ENCODE data around the gene GAGE2A. TPM values are rescaled to one million over a fixed set of nuclear protein-coding genes. Genes with fewer than 3 reads are reported as not detected.
"Not testable (repeated sequence)": the region's sequence is repeated elsewhere in the genome, so short reads cannot be mapped to it uniquely, and the experiment has no call there.

The GAGE2A gene
- total and polyA plus RNA-seq, 2 of the 8 experiments (the other 6 are each of a cell fraction or from before 2014, with no cell fraction given) = not detected

GRCh38 chrX:49590488-49590887, 1.2 kb downstream of the GAGE2A start:
- H2AK5ac ChIP-seq (ENCODE audit: low read depth, low read length); H3K4ac ChIP-seq (replicated peaks; ENCODE audit: insufficient read length, low read depth, low read length); POLR2A ChIA-PET (ENCODE audit: partially characterized antibody); H2BK5ac ChIP-seq (ENCODE audit: low read depth, low read length); H3K9ac ChIP-seq (replicated peaks in 1 of 4; ENCODE audit: extremely low read depth in 1 of 4, low read depth in 3 of 4, low read length in 3 of 4); H3K23ac ChIP-seq (ENCODE audit: insufficient read length); H3K23me2 ChIP-seq (ENCODE audit: low read depth, low read length); H3K79me1 ChIP-seq (ENCODE audit: low read depth, low read length); H4K5ac ChIP-seq (ENCODE audit: insufficient read length, low read depth, low read length); H3K4me2 ChIP-seq (ENCODE audit: insufficient read depth in 1 of 2, low read depth in 2 of 2, low read length in 2 of 2); H3K56ac ChIP-seq (replicated peaks; ENCODE audit: insufficient read length, low read depth, low read length); H3K27ac ChIP-seq (ENCODE audit: low read depth, low read length); CTCF ChIA-PET (ENCODE audit: partially characterized antibody); H2AFZ ChIP-seq (ENCODE audit: low read length); FAIRE-seq; H3K4me1 ChIP-seq (replicated peaks in 1 of 4; ENCODE audit: control insufficient read depth in 3 of 4, insufficient read depth in 4 of 4, low read length in 3 of 4); H3K9me3 ChIP-seq (ENCODE audit: insufficient read depth in 2 of 2, low read depth in 1 of 2, low read length in 1 of 2); H2BK120ac ChIP-seq (replicated peaks; ENCODE audit: low read depth, low read length); H3K36me3 ChIP-seq (ENCODE audit: control insufficient read depth in 2 of 4, insufficient read depth in 4 of 4, low read length in 3 of 4); H4K8ac ChIP-seq (ENCODE audit: extremely low read depth, insufficient read depth, low read length); H3K18ac ChIP-seq (ENCODE audit: extremely low read depth, low read length); H2BK12ac ChIP-seq (ENCODE audit: low read depth, low read length); H3K27me3 ChIP-seq (replicated peaks in 1 of 4; ENCODE audit: control insufficient read depth in 3 of 4, extremely low read depth in 1 of 4, insufficient read depth in 3 of 4, low read length in 3 of 4); H3K4me3 ChIP-seq (ENCODE audit: extremely low read depth in 1 of 4, insufficient read depth in 2 of 4, low read depth in 3 of 4, low read length in 4 of 4); H4K20me1 ChIP-seq (replicated peaks in 1 of 2; ENCODE audit: control insufficient read depth in 1 of 2, insufficient read depth in 2 of 2, low read length in 2 of 2); H2BK20ac ChIP-seq (ENCODE audit: low read length); H2BK15ac ChIP-seq (ENCODE audit: low read length); H3K14ac ChIP-seq (ENCODE audit: insufficient read length); H3K79me2 ChIP-seq (ENCODE audit: control insufficient read depth in 1 of 2, insufficient read depth in 2 of 2, low read length in 2 of 2); DNase-seq (ENCODE audit: low read depth in 1 of 2, low spot score in 2 of 2); H4K91ac ChIP-seq (replicated peaks; ENCODE audit: insufficient read length, low read length): not testable (repeated sequence)
- whole genome bisulfite sequencing, 2 experiments (ENCODE audit: extremely low coverage in 1 of 2, insufficient coverage in 1 of 2, insufficient read length in 1 of 2, insufficient replicate concordance in 2 of 2, low coverage in 1 of 2, low lambda C conversion rate in 2 of 2, missing lambda C conversion rate in 1 of 2) = 94% methylated on average over 15 of the region's 17 CpGs; no CpG with 5 or more reads in 1 of the 2 experiments

DNA sequence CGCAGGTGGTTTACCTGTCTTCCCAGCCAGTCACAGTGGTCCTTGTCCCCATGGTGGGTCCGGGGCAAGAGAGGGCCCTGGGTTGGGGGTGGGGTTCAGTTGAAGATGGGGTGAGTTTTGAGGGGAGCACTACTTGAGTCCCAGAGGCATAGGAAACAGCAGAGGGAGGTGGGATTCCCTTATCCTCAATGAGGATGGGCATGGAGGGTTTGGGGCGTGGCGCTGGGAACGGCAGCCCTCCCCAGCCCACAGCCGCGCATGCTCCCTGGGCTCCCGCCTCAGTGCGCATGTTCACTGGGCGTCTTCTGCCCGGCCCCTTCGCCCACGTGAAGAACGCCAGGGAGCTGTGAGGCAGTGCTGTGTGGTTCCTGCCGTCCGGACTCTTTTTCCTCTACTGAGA, 9.4 kb downstream of the GAGE2A start, which contains the start of gene GAGE1:
TSS of gene GAGE1 (plus strand) at position 301 of the 400 bp plus-strand sequence. CDS start 1,155 bp downstream, outside the sequence.
- DNase-seq (ENCODE audit: low read depth in 1 of 2, low spot score in 2 of 2); H3K4me2 ChIP-seq (ENCODE audit: insufficient read depth in 1 of 2, low read depth in 2 of 2, low read length in 2 of 2); POLR2A ChIA-PET (ENCODE audit: partially characterized antibody); H2BK12ac ChIP-seq (ENCODE audit: low read depth, low read length); FAIRE-seq; H2BK120ac ChIP-seq (replicated peaks; ENCODE audit: low read depth, low read length); H3K27me3 ChIP-seq (replicated peaks in 1 of 4; ENCODE audit: control insufficient read depth in 3 of 4, extremely low read depth in 1 of 4, insufficient read depth in 3 of 4, low read length in 3 of 4); CTCF ChIA-PET (ENCODE audit: partially characterized antibody); H2AFZ ChIP-seq (ENCODE audit: low read length); H2AK5ac ChIP-seq (ENCODE audit: low read depth, low read length); H3K79me1 ChIP-seq (ENCODE audit: low read depth, low read length); H3K4ac ChIP-seq (replicated peaks; ENCODE audit: insufficient read length, low read depth, low read length); H3K27ac ChIP-seq (ENCODE audit: low read depth, low read length); H3K18ac ChIP-seq (ENCODE audit: extremely low read depth, low read length); H2BK20ac ChIP-seq (ENCODE audit: low read length); H2BK5ac ChIP-seq (ENCODE audit: low read depth, low read length); H3K23me2 ChIP-seq (ENCODE audit: low read depth, low read length); H4K8ac ChIP-seq (ENCODE audit: extremely low read depth, insufficient read depth, low read length); H3K4me3 ChIP-seq (ENCODE audit: extremely low read depth in 1 of 4, insufficient read depth in 2 of 4, low read depth in 3 of 4, low read length in 4 of 4); H3K9me3 ChIP-seq (ENCODE audit: insufficient read depth in 2 of 2, low read depth in 1 of 2, low read length in 1 of 2); H3K36me3 ChIP-seq (ENCODE audit: control insufficient read depth in 2 of 4, insufficient read depth in 4 of 4, low read length in 3 of 4); H3K23ac ChIP-seq (ENCODE audit: insufficient read length); H3K9ac ChIP-seq (replicated peaks in 1 of 4; ENCODE audit: extremely low read depth in 1 of 4, low read depth in 3 of 4, low read length in 3 of 4); H3K79me2 ChIP-seq (ENCODE audit: control insufficient read depth in 1 of 2, insufficient read depth in 2 of 2, low read length in 2 of 2); H4K5ac ChIP-seq (ENCODE audit: insufficient read length, low read depth, low read length); H3K14ac ChIP-seq (ENCODE audit: insufficient read length); H4K91ac ChIP-seq (replicated peaks; ENCODE audit: insufficient read length, low read length); H4K20me1 ChIP-seq (replicated peaks in 1 of 2; ENCODE audit: control insufficient read depth in 1 of 2, insufficient read depth in 2 of 2, low read length in 2 of 2); H2BK15ac ChIP-seq (ENCODE audit: low read length); H3K4me1 ChIP-seq (replicated peaks in 1 of 4; ENCODE audit: control insufficient read depth in 3 of 4, insufficient read depth in 4 of 4, low read length in 3 of 4); H3K56ac ChIP-seq (replicated peaks; ENCODE audit: insufficient read length, low read depth, low read length): not testable (repeated sequence)
- WGBS, 2 experiments (ENCODE audit: extremely low coverage in 1 of 2, insufficient coverage in 1 of 2, insufficient read length in 1 of 2, insufficient replicate concordance in 2 of 2, low coverage in 1 of 2, low lambda C conversion rate in 2 of 2, missing lambda C conversion rate in 1 of 2) = no CpG with 5 or more reads among the region's 16 CpGs

Data from H1 (cell line).